Gastrocnemius medialis (tissue), 4 donors: ENCODE measurements around the gene CAMTA1. TPM values are rescaled to one million over a fixed set of nuclear protein-coding genes. Genes with fewer than 3 reads are reported as not detected.

Experiments used
- ATAC-seq, 2 donors: fragments of 150-250 bp; one replicate each; pipeline ENCODE4 v1.9.1; 2016
- DNase-seq, 2 donors: peaks; one replicate each; pipeline ENCODE4 v3.0.0-alpha.2; 2019
- H3K27ac ChIP-seq, 4 donors: fragments of 200-600 bp; sonication (generic); 1 replicate in 1 of 4; 2 replicates in 3 of 4; pipeline ENCODE4 v1.5.1; 2016 to 2018; ENCODE audit warnings: mild to moderate bottlenecking in 2 of 4, moderate library complexity in 1 of 4
- H3K27me3 ChIP-seq, 3 donors: fragments of 200-600 bp; sonication (generic) in 2 of 3; 1 replicate in 1 of 3; 2 replicates in 2 of 3; pipeline versions ENCODE4 v1.5.1 to v1.6.0; 2016 to 2019; ENCODE audit warnings: mild to moderate bottlenecking in 1 of 3, moderate library complexity in 1 of 3
- H3K36me3 ChIP-seq, 2 donors: fragments of 200-600 bp; sonication (generic) in 1 of 2; one replicate each; pipeline ENCODE4 v1.5.1; 2017 to 2018
- H3K4me1 ChIP-seq, 2 donors: fragments of 200-600 bp; sonication (generic) in 1 of 2; one replicate each; pipeline ENCODE4 v1.5.1; 2016 to 2017; ENCODE audit warnings: mild to moderate bottlenecking in 2 of 2
- H3K4me3 ChIP-seq, 4 donors: fragments of 200-600 bp; sonication (generic) in 3 of 4; 1 replicate in 1 of 4; 2 replicates in 3 of 4; pipeline ENCODE4 v1.5.1; 2016 to 2019; ENCODE audit warnings: mild to moderate bottlenecking in 2 of 4
- H3K9me3 ChIP-seq, 3 donors: fragments of 200-600 bp; sonication (generic) in 2 of 3; 1 replicate in 1 of 3; 2 replicates in 2 of 3; pipeline ENCODE4 v1.5.1; 2016 to 2019
- CTCF ChIP-seq, 5 experiments: fragments of 450-650 bp in 3 of 5; fragments of 200-600 bp in 2 of 5; sonication (generic) in 2 of 5; IDR thresholded peaks in 4 of 5; conservative IDR thresholded peaks in 1 of 5; 1 replicate in 4 of 5; 2 replicates in 1 of 5; pipeline ENCODE4 v1.5.1; 2016 to 2019; ENCODE audit warnings: antibody characterized with exemption in 5 of 5, mild to moderate bottlenecking in 3 of 5, moderate library complexity in 3 of 5
- POLR2A ChIP-seq, 2 donors: fragments of 450-650 bp; IDR thresholded peaks; one replicate each; pipeline ENCODE4 v1.6.1; 2017; ENCODE audit warnings: antibody characterized with exemption in 2 of 2, mild to moderate bottlenecking in 2 of 2, moderate library complexity in 2 of 2
- in situ Hi-C, 4 donors: fragments of 200-750 bp; cut with MboI; loops; one replicate each; pipeline versions ENCODE4 v1.15.0 to v1.8.0; 2017; ENCODE audit warnings: low sequenced_read_pairs in 4 of 4
- intact Hi-C: fragments of 100-400 bp; cut with DNase I; formaldehyde crosslinking; loops from one replicate; pipeline ENCODE4 v1.15.1; 2023; ENCODE audit warnings: low total_unique reads
- total RNA-seq, 4 donors: library from RNA; depleted of rRNA; stranded (reverse); fragments of >200 nt; gene quantifications; one replicate each; pipeline versions ENCODE4 v1.1.0 to v1.2.3, GENCODE V29; 2016

The CAMTA1 gene
- total RNA-seq, 4 donors from 2014 or later = 60.5 to 113 (median 70.4) TPM

- Histone ChIP-seq H3K4me3 (no peak overlapping the region), H3K27me3 (no peaks in the 10 kb centered on the region), H3K36me3 (no peaks in the 10 kb centered on the region), H3K27ac (no peak overlapping the region), H3K9me3 (no peaks in the 10 kb centered on the region), H3K4me1 (peaks cover 0 to 4% of the 10 kb centered on the region in 2 donors)
- TF ChIP-seq CTCF (IDR thresholded peaks at IDR 0.05 in 4 of 5, conservative IDR thresholded peaks at IDR 0.05 in 1 of 5) = no peak
- no peak for TF ChIP-seq POLR2A (IDR thresholded peaks at IDR 0.05)
- ATAC-seq (no peak), DNase-seq (no peak)
- intact Hi-C loops (no loop called here), in situ Hi-C loops (no loop called here)
These were observed 319.1 kb downstream of the CAMTA1 start for GRCh38 chr1:7104339-7104738.

GRCh38 chr1:7105269-7105668 lies 320.0 kb downstream of the CAMTA1 start:
- no peak for ATAC-seq
- H3K9me3 ChIP-seq = no peaks in the 10 kb centered on the region
- intact Hi-C loops (no loop called here), in situ Hi-C loops (no loop called here)
- no peak for DNase-seq
- no peak overlapping the region for H3K27ac ChIP-seq
- H3K27me3 ChIP-seq = no peaks in the 10 kb centered on the region
- H3K4me1 ChIP-seq = no peaks in the 10 kb centered on the region
- no peaks in the 10 kb centered on the region for H3K36me3 ChIP-seq
- TF ChIP-seq CTCF (IDR thresholded peaks at IDR 0.05 in 4 of 5, conservative IDR thresholded peaks at IDR 0.05 in 1 of 5) = no peak
- TF ChIP-seq POLR2A (IDR thresholded peaks at IDR 0.05) = no peak
- no peak overlapping the region for H3K4me3 ChIP-seq

GRCh38 chr1:7106442-7107108 lies 321.3 kb downstream of the CAMTA1 start:
- no peak for ATAC-seq
- in situ Hi-C loops = no loop called here
- no peaks in the 10 kb centered on the region for H3K27me3 ChIP-seq

GRCh38 chr1:7107109-7107830 lies 322.0 kb downstream of the CAMTA1 start:
- H3K27ac ChIP-seq = no peak overlapping the region
- H3K27me3 ChIP-seq = no peaks in the 10 kb centered on the region
- no peaks in the 10 kb centered on the region for H3K4me1 ChIP-seq
- no peaks in the 10 kb centered on the region for H3K9me3 ChIP-seq
- in situ Hi-C loops (no loop called here), intact Hi-C loops (no loop called here)
- no peak overlapping the region for H3K4me3 ChIP-seq
- TF ChIP-seq CTCF (IDR thresholded peaks at IDR 0.05 in 4 of 5, conservative IDR thresholded peaks at IDR 0.05 in 1 of 5) = no peak
- no peak for TF ChIP-seq POLR2A (IDR thresholded peaks at IDR 0.05)
- no peaks in the 10 kb centered on the region for H3K36me3 ChIP-seq
- ATAC-seq (no peak), DNase-seq (no peak)

More at GRCh38 chr1:7106442-7107108, 321.3 kb downstream of the CAMTA1 start:
- Histone ChIP-seq H3K4me3 (no peak overlapping the region), H3K36me3 (no peaks in the 10 kb centered on the region), H3K27ac (no peak overlapping the region), H3K4me1 (no peaks in the 10 kb centered on the region), H3K9me3 (no peaks in the 10 kb centered on the region)
- no peak for DNase-seq
- TF ChIP-seq POLR2A (IDR thresholded peaks at IDR 0.05) (no peak), CTCF (IDR thresholded peaks at IDR 0.05 in 4 of 5, conservative IDR thresholded peaks at IDR 0.05 in 1 of 5) (no peak)
- intact Hi-C loops = no loop called here
